B cell (primary cell): ENCODE results near the gene KAT2A. TPM values are rescaled to one million over a fixed set of nuclear protein-coding genes. Genes with fewer than 3 reads are reported as not detected.

ENCODE experiments used
- ATAC-seq: fragments of 200-7000 bp; cut with Tn5 transposase; one replicate; pipeline ENCODE4 v1.10.0; 2021; ENCODE audit warnings: low read depth, mild to moderate bottlenecking, moderate number of reproducible peaks, moderate library complexity
- CTCF ChIA-PET: fragments of 350-600 bp; sonication (Branson Sonifier 250); formaldehyde crosslinking; loops from one replicate; lab custom pipeline; 2021; ENCODE audit warnings: antibody characterized with exemption, inconsistent platforms; lab: Charles Lee
- POLR2A ChIA-PET: fragments of 350-600 bp; sonication (Branson Sonifier 250); formaldehyde crosslinking; loops from one replicate; lab custom pipeline; 2021; ENCODE audit warnings: antibody characterized with exemption; lab: Charles Lee
- DNase-seq: peaks from one replicate; pipeline ENCODE4 v3.0.0; 2013
- H2AFZ ChIP-seq: 2 replicates; pipeline ENCODE4 v1.6.1; 2012; ENCODE audit warnings: mild to moderate bottlenecking, low read depth, low read length; ENCODE audit not compliant: insufficient read depth, poor library complexity, severe bottlenecking
- H3K27ac ChIP-seq, 2 donors: 1 replicate in 1 of 2; 2 replicates in 1 of 2; pipeline ENCODE4 v1.5.1; 2012 to 2013; ENCODE audit warnings: low read length in 2 of 2, mild to moderate bottlenecking in 2 of 2, moderate library complexity in 1 of 2
- H3K27me3 ChIP-seq, 4 experiments: fragments of 200-600 bp in 1 of 4; sonication (generic) in 1 of 4; replicated peaks in 1 of 4; 1 replicate in 2 of 4; 2 replicates in 2 of 4; pipeline versions ENCODE4 v1.6.1 to v1.7.0; 2013 to 2016; ENCODE audit warnings: low read length in 3 of 4, mild to moderate bottlenecking in 2 of 4, mixed read lengths in 1 of 4, moderate library complexity in 1 of 4; ENCODE audit not compliant: insufficient read depth in 4 of 4, control insufficient read depth in 3 of 4; ENCODE audit errors: control extremely low read depth in 1 of 4
- H3K36me3 ChIP-seq, 2 experiments: replicated peaks in 1 of 2; 1 replicate in 1 of 2; 2 replicates in 1 of 2; pipeline versions ENCODE4 v1.6.1 to v1.7.1; 2013; ENCODE audit warnings: low read length in 1 of 2; ENCODE audit not compliant: insufficient read depth in 2 of 2, control insufficient read depth in 1 of 2; ENCODE audit errors: control extremely low read depth in 1 of 2, extremely low read depth in 1 of 2
- H3K4me1 ChIP-seq, 2 donors: fragments of 200-600 bp in 1 of 2; sonication (generic) in 1 of 2; 1 replicate in 1 of 2; 2 replicates in 1 of 2; pipeline versions ENCODE4 v1.5.1 to v1.6.1; 2013 to 2017; ENCODE audit warnings: low read length in 2 of 2; ENCODE audit not compliant: control insufficient read depth in 2 of 2, insufficient read depth in 2 of 2
- H3K4me2 ChIP-seq: replicated peaks from 2 replicates; pipeline ENCODE3; 2012; ENCODE audit warnings: mild to moderate bottlenecking, low read depth, low read length; ENCODE audit not compliant: poor library complexity, severe bottlenecking
- H3K4me3 ChIP-seq, 5 experiments: fragments of 200-600 bp in 1 of 5; sonication (generic) in 1 of 5; 1 replicate in 3 of 5; 2 replicates in 2 of 5; pipeline versions ENCODE4 v1.5.1 to v1.7.0; 2011 to 2016; ENCODE audit warnings: low read length in 4 of 5, mild to moderate bottlenecking in 4 of 5, low read depth in 2 of 5, control low read depth in 1 of 5, moderate library complexity in 1 of 5; ENCODE audit not compliant: insufficient read depth in 1 of 5; ENCODE audit errors: control extremely low read depth in 1 of 5, extremely low read depth in 1 of 5
- H3K79me2 ChIP-seq: fragments of 200-600 bp; sonication (generic); one replicate; pipeline ENCODE4 v1.6.0; 2016; ENCODE audit warnings: low read length; ENCODE audit not compliant: control insufficient read depth, insufficient read depth
- H3K9ac ChIP-seq: fragments of 200-600 bp; sonication (generic); 2 replicates; pipeline ENCODE4 v1.6.1; 2017; ENCODE audit warnings: mild to moderate bottlenecking, low read length, moderate library complexity
- H3K9me3 ChIP-seq, 3 donors: one replicate each; pipeline versions ENCODE4 v1.6.1 to v1.7.1; 2013; ENCODE audit warnings: low read length in 2 of 3; ENCODE audit not compliant: control insufficient read depth in 2 of 3, insufficient read depth in 1 of 3; ENCODE audit errors: control extremely low read depth in 1 of 3
- H4K20me1 ChIP-seq: 2 replicates; pipeline ENCODE4 v1.6.0; 2012; ENCODE audit warnings: mild to moderate bottlenecking, low read length; ENCODE audit not compliant: insufficient read depth, control insufficient read depth, poor library complexity, severe bottlenecking
- H3K27ac Mint-ChIP-seq: one replicate; pipeline ENCODE4 v1.8.0; 2021; ENCODE audit warnings: mixed read lengths
- H3K27me3 Mint-ChIP-seq: one replicate; pipeline ENCODE4 v1.8.0; 2021; ENCODE audit warnings: mixed read lengths
- H3K4me1 Mint-ChIP-seq: one replicate; pipeline ENCODE4 v1.8.0; 2021; ENCODE audit warnings: mixed read lengths
- H3K4me3 Mint-ChIP-seq: one replicate; pipeline ENCODE4 v1.8.0; 2021; ENCODE audit warnings: mixed read lengths
- H3K9me3 Mint-ChIP-seq: one replicate; pipeline ENCODE4 v1.8.0; 2022; ENCODE audit warnings: mixed read lengths; ENCODE audit not compliant: insufficient read depth
- CTCF ChIP-seq: fragments of 200-600 bp; IDR thresholded peaks from one replicate; pipeline ENCODE4 v1.8.0; 2022; ENCODE audit warnings: antibody characterized with exemption, mild to moderate bottlenecking
- EZH2 ChIP-seq: IDR thresholded peaks from 2 replicates; pipeline ENCODE4 v1.6.1; 2012; ENCODE audit warnings: borderline replicate concordance, low read depth, mild to moderate bottlenecking, moderate library complexity, low read length; ENCODE audit not compliant: insufficient read depth, poor library complexity, severe bottlenecking
- WGBS: methylation state at CpG from one replicate; pipeline ENCODE4 v1.1.5; 2013; ENCODE audit warnings: missing lambda C conversion rate; ENCODE audit not compliant: insufficient coverage; 5-methylcytosine and 5-hydroxymethylcytosine counted together
- intact Hi-C: fragments of 100-400 bp; cut with micrococcal nuclease; formaldehyde crosslinking; loops from one replicate; pipeline ENCODE4 v1.10.0; 2022
- polyA plus RNA-seq: library from polyadenylated mRNA; depleted of rRNA; stranded (reverse); fragments of >200 nt; gene quantifications from 2 replicates; pipeline ENCODE4 v1.2.3, GENCODE V29; 2012
- total RNA-seq, 2 donors: library from RNA; stranded (reverse); fragments of 120-200 nt in 1 of 2; gene quantifications; 1 replicate in 1 of 2; 2 replicates in 1 of 2; pipeline versions ENCODE4 v1.2.3 to v1.2.4, GENCODE V29; 2013 to 2022

Gene KAT2A
- total and polyA plus RNA-seq, 2 donors (not counting 1 experiment from before 2014, with no cell fraction given): 66.3 to 155 TPM

- POLR2A ChIA-PET: interaction anchor here (0.9 kb wide), 1 partner anchor 15 kb away, joined by 6 read pairs; no protein-coding TSS in a partner anchor
- peaks cover 65% of the 10 kb centered on the region for H3K4me1 Mint-ChIP-seq
Measured at GRCh38 chr17:42135151-42135550, 14.0 kb upstream of the KAT2A start.

More at GRCh38 chr17:42135151-42135550, 14.0 kb upstream of the KAT2A start:
- Histone ChIP-seq H3K27ac (peak overlapping the region in 1 of 2 donors; percentile 79), H3K4me1 (peaks cover 64 to 70% of the 10 kb centered on the region in 2 donors), H2AFZ (no peak overlapping the region), H3K9ac (no peak overlapping the region), H3K27me3 (no peaks in the 10 kb centered on the region), H3K36me3 (peaks cover 0 to 13% of the 10 kb centered on the region in 2 experiments), H3K4me3 (no peak overlapping the region), H3K9me3 (no peaks in the 10 kb centered on the region), H4K20me1 (peaks cover 63% of the 10 kb centered on the region), H3K4me2 (peak overlapping the region; percentile 48), H3K79me2 (peaks cover 83% of the 10 kb centered on the region)
- 97% methylated on average over 4 of the region's 6 CpGs for WGBS
- intact Hi-C loops: no loop called here
- DNase-seq: no peak
- Mint-ChIP-seq H3K9me3 (no peaks in the 10 kb centered on the region), H3K4me3 (no peak overlapping the region), H3K27ac (peak overlapping the region; percentile 82), H3K27me3 (no peaks in the 10 kb centered on the region)
- CTCF ChIA-PET: interaction anchor here (1.4 to 2.3 kb wide), 3 partner anchors 7 to 109 kb away, joined by 3 to 7 read pairs (median 5); no protein-coding TSS in a partner anchor
- TF ChIP-seq EZH2 (no peak), CTCF (no peak)
- no peak for ATAC-seq
